GM18907 (cell line): ENCODE results near the gene STK17B.
A peak's percentile ranks its signal among the peaks of the same experiment; 100 is the strongest.

Experiments used
- ATAC-seq: cut with Tn5 transposase; IDR thresholded peaks from one replicate; pipeline ENCODE4 v1.9.1; 2021; ENCODE audit warnings: mild to moderate bottlenecking, moderate library complexity; ENCODE audit not compliant: unreplicated experiment

STK17B gene

GRCh38 chr2:196184921-196185320, 13.5 kb upstream of the STK17B start:
- ATAC-seq: no peak

- ATAC-seq: no peak
These were observed 12.3 kb upstream of the STK17B start for GRCh38 chr2:196183528-196184231.

- ATAC-seq: peak; percentile 26
These were observed 11.7 kb upstream of the STK17B start for GRCh38 chr2:196183172-196183473.

- ATAC-seq: peak; percentile 97
These were observed 11.2 kb upstream of the STK17B start for GRCh38 chr2:196182439-196183171.

- no peak for ATAC-seq
These were observed 10.1 kb upstream of the STK17B start for GRCh38 chr2:196181484-196181883.

GRCh38 chr2:196177124-196177523, 5.7 kb upstream of the STK17B start:
- no peak for ATAC-seq

- peak; percentile 79 for ATAC-seq
These were observed 4.9 kb upstream of the STK17B start for GRCh38 chr2:196176142-196176738.

GRCh38 chr2:196174404-196174803, 3.0 kb upstream of the STK17B start:
- ATAC-seq: no peak

- ATAC-seq: no peak
These were observed 2.1 kb upstream of the STK17B start for GRCh38 chr2:196173505-196173904.

GRCh38 chr2:196172951-196173350, 1.6 kb upstream of the STK17B start:
- no peak for ATAC-seq

GRCh38 chr2:196171946-196172345, 568 bp upstream of the STK17B start:
- no peak for ATAC-seq

GRCh38 chr2:196170606-196171247, 651 bp downstream of the STK17B start:
- ATAC-seq: peak; percentile 16

- peak; percentile 32 for ATAC-seq
These were observed 1.2 kb downstream of the STK17B start for GRCh38 chr2:196170213-196170605.

GRCh38 chr2:196169516-196169915, 1.9 kb downstream of the STK17B start:
- no peak for ATAC-seq

- ATAC-seq: no peak
These were observed 3.2 kb downstream of the STK17B start for GRCh38 chr2:196168181-196168580.

- no peak for ATAC-seq
These were observed 3.7 kb downstream of the STK17B start for GRCh38 chr2:196167666-196168065.

GRCh38 chr2:196166876-196167275, 4.5 kb downstream of the STK17B start:
- ATAC-seq: peak; percentile 21

GRCh38 chr2:196165016-196165415, 6.4 kb downstream of the STK17B start:
- no peak for ATAC-seq

- no peak for ATAC-seq
These were observed 8.1 kb downstream of the STK17B start for GRCh38 chr2:196163285-196163684.

- ATAC-seq: no peak
These were observed 8.7 kb downstream of the STK17B start for GRCh38 chr2:196162586-196163175.

GRCh38 chr2:196160946-196161345, 10.4 kb downstream of the STK17B start:
- no peak for ATAC-seq
